ENCODE data around the gene LINGO1.

LINGO1 gene

GRCh38 chr15:77673866-77674265 lies 41.2 kb upstream of the LINGO1 start:
- no peak overlapping the region for H3K27ac ChIP-seq
- no peak for DNase-seq
- no peaks in the 10 kb centered on the region for H3K27me3 ChIP-seq (replicated peaks)
- H3K36me3 ChIP-seq (replicated peaks): no peaks in the 10 kb centered on the region
- H3K4me3 ChIP-seq (ENCODE audit: low read depth, low read length): no peak overlapping the region
- TF ChIP-seq, protein P1, sequence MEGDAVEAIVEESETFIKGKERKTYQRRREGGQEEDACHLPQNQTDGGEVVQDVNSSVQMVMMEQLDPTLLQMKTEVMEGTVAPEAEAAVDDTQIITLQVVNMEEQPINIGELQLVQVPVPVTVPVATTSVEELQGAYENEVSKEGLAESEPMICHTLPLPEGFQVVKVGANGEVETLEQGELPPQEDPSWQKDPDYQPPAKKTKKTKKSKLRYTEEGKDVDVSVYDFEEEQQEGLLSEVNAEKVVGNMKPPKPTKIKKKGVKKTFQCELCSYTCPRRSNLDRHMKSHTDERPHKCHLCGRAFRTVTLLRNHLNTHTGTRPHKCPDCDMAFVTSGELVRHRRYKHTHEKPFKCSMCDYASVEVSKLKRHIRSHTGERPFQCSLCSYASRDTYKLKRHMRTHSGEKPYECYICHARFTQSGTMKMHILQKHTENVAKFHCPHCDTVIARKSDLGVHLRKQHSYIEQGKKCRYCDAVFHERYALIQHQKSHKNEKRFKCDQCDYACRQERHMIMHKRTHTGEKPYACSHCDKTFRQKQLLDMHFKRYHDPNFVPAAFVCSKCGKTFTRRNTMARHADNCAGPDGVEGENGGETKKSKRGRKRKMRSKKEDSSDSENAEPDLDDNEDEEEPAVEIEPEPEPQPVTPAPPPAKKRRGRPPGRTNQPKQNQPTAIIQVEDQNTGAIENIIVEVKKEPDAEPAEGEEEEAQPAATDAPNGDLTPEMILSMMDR (IDR thresholded peaks at IDR 0.05; ENCODE audit: low read depth, low read length, missing control alignments): no peak
- in situ Hi-C loops (cut with HindIII; ENCODE audit: low pct_ligation_motif_present, low sequenced_read_pairs): no loop called here

DNA sequence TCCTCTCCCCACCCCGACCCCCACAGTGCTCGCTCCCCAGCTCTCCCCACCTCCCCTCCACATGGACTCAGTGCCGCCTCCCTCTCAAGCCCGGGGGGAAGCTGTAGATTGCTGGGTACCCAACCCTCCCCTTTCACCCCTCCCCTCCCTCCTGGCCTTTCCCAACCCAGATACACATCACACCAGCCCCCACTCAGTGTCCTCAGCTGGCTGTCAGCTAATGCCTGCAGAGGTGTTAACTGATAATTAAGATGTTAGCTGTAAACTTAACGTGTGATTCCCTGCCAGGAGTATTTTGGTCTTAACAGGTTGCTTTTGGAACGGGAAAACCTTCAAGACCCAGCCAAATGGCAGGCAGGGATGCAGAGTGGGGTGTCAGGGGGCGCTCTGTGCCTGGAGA lies 39.4 kb upstream of the LINGO1 start:
- Histone ChIP-seq H3K4me3 (ENCODE audit: low read depth, low read length) (no peak overlapping the region), H3K27me3 (replicated peaks) (no peaks in the 10 kb centered on the region), H3K27ac (no peak overlapping the region), H3K36me3 (replicated peaks) (no peaks in the 10 kb centered on the region)
- in situ Hi-C loops (cut with HindIII; ENCODE audit: low pct_ligation_motif_present, low sequenced_read_pairs): no loop called here
- DNase-seq: no peak
- TF ChIP-seq, protein P1 (IDR thresholded peaks at IDR 0.05; ENCODE audit: low read depth, low read length, missing control alignments): no peak

GRCh38 chr15:77671362-77672056 lies 38.8 kb upstream of the LINGO1 start:
- Histone ChIP-seq H3K27ac (no peak overlapping the region), H3K4me3 (ENCODE audit: low read depth, low read length) (no peak overlapping the region), H3K36me3 (replicated peaks) (no peaks in the 10 kb centered on the region), H3K27me3 (replicated peaks) (no peaks in the 10 kb centered on the region)
- no peak for DNase-seq
- in situ Hi-C loops (cut with HindIII; ENCODE audit: low pct_ligation_motif_present, low sequenced_read_pairs): no loop called here
- TF ChIP-seq, protein P1 (IDR thresholded peaks at IDR 0.05; ENCODE audit: low read depth, low read length, missing control alignments): no peak

- TF ChIP-seq, protein P1 (IDR thresholded peaks at IDR 0.05; ENCODE audit: low read depth, low read length, missing control alignments): no peak
- Histone ChIP-seq H3K36me3 (replicated peaks) (no peaks in the 10 kb centered on the region), H3K27ac (no peak overlapping the region), H3K4me3 (ENCODE audit: low read depth, low read length) (no peak overlapping the region), H3K27me3 (replicated peaks) (no peaks in the 10 kb centered on the region)
- in situ Hi-C loops (cut with HindIII; ENCODE audit: low pct_ligation_motif_present, low sequenced_read_pairs): no loop called here
- no peak for DNase-seq
These were observed 38.0 kb upstream of the LINGO1 start for GRCh38 chr15:77670558-77671361.

GRCh38 chr15:77669896-77670295 lies 37.2 kb upstream of the LINGO1 start:
- H3K27ac ChIP-seq: no peak overlapping the region
- TF ChIP-seq, protein P1 (IDR thresholded peaks at IDR 0.05; ENCODE audit: low read depth, low read length, missing control alignments): no peak
- DNase-seq: no peak
- H3K4me3 ChIP-seq (ENCODE audit: low read depth, low read length): no peak overlapping the region
- in situ Hi-C loops (cut with HindIII; ENCODE audit: low pct_ligation_motif_present, low sequenced_read_pairs): no loop called here
- no peaks in the 10 kb centered on the region for H3K36me3 ChIP-seq (replicated peaks)
- no peaks in the 10 kb centered on the region for H3K27me3 ChIP-seq (replicated peaks)

Data from brain microvascular endothelial cell (primary cell).